ENCODE measurements around the gene TXK.

TXK gene

DNA sequence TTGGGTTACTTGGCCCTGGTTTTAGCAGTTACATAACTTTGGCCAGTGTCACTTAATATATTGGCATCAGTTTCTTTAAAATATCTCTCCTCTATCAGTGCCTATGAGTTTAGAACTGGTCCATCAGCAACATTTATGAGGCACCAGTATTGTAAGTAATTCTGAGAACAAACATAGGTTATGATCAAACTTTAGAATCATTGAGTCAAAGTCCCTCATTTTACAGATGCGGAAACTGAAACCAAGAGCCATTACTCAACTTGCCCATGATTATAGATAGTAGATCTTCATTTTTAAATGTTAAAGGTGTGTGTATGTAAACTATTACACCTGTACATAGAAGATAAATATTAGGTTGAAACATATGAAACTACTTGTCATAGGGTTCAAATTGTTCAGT, 113.0 kb downstream of the TXK start:
- H2AFZ ChIP-seq = no peak overlapping the region
- H3K27ac ChIP-seq = no peak overlapping the region
- H3K4me1 ChIP-seq = no peaks in the 10 kb centered on the region
- no peaks in the 10 kb centered on the region for H3K27me3 ChIP-seq (ENCODE audit: control insufficient read depth, insufficient read depth, low read length)
- no peaks in the 10 kb centered on the region for H3K36me3 ChIP-seq (ENCODE audit: control insufficient read depth, insufficient read depth, low read length)
- TF ChIP-seq, protein P1, sequence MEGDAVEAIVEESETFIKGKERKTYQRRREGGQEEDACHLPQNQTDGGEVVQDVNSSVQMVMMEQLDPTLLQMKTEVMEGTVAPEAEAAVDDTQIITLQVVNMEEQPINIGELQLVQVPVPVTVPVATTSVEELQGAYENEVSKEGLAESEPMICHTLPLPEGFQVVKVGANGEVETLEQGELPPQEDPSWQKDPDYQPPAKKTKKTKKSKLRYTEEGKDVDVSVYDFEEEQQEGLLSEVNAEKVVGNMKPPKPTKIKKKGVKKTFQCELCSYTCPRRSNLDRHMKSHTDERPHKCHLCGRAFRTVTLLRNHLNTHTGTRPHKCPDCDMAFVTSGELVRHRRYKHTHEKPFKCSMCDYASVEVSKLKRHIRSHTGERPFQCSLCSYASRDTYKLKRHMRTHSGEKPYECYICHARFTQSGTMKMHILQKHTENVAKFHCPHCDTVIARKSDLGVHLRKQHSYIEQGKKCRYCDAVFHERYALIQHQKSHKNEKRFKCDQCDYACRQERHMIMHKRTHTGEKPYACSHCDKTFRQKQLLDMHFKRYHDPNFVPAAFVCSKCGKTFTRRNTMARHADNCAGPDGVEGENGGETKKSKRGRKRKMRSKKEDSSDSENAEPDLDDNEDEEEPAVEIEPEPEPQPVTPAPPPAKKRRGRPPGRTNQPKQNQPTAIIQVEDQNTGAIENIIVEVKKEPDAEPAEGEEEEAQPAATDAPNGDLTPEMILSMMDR (IDR thresholded peaks at IDR 0.05) = no peak
- no peaks in the 10 kb centered on the region for H3K9me3 ChIP-seq (ENCODE audit: control insufficient read depth, low read length)
- no peak overlapping the region for H3K4me2 ChIP-seq (ENCODE audit: low read length)
- H3K79me2 ChIP-seq = no peaks in the 10 kb centered on the region
- no peak overlapping the region for H3K4me3 ChIP-seq (ENCODE audit: low read depth, low read length)
- H3K9ac ChIP-seq = no peak overlapping the region

DNA sequence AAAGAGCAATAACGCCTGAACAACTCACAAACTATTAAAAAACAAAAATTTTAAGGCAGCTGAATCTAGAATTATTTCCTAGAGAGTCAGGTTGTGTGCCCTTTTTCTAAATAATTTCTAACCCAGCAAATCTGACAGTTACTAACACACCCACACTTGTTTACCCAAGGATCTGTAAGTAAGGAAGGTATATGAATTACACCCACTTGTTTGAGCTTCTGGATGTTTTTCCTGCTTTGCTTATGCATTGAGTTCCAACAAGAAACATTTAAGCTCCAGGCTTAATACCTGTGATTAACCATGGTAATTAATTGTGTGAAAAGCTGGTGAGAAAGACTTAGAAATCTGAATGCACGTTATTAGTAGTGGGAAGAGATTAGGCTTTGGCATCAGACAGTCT, 115.9 kb downstream of the TXK start:
- Histone ChIP-seq H3K27ac (no peak overlapping the region), H3K4me2 (ENCODE audit: low read length) (no peak overlapping the region), H3K79me2 (no peaks in the 10 kb centered on the region), H3K27me3 (ENCODE audit: control insufficient read depth, insufficient read depth, low read length) (no peaks in the 10 kb centered on the region), H3K9ac (no peak overlapping the region), H3K4me1 (peaks cover under 1% of the 10 kb centered on the region), H2AFZ (no peak overlapping the region), H3K36me3 (ENCODE audit: control insufficient read depth, insufficient read depth, low read length) (no peaks in the 10 kb centered on the region), H3K9me3 (ENCODE audit: control insufficient read depth, low read length) (no peaks in the 10 kb centered on the region), H3K4me3 (ENCODE audit: low read depth, low read length) (no peak overlapping the region)
- TF ChIP-seq, protein P1 (IDR thresholded peaks at IDR 0.05) = no peak

DNA sequence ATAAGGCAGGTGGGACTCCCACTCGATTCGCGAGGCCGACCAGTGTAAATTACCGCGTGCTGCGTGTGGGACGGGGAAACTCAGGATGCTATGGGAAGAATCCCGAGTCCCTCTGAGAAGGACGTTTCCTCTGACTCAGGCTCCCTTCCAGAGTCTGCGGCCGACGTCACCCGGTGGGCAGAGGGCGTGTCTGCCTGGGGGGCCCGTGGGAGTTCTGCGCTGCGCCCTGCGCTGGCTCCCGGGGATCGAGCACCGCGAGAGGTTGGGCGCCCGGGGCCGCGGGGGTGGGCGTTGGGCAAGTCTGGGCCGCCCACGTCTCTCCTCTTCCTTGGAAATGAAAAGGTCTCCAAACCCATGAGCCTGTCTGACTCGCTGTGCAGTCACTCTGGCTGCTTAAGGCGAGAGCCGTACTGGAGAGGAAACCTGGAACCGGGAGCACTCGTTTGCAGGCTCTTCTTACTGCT, 116.9 kb downstream of the TXK start:
- peak overlapping the region; percentile 19 for H3K9ac ChIP-seq

More for the DNA sequence above, 116.9 kb downstream of the TXK start:
- Histone ChIP-seq H3K27ac (peak overlapping the region; percentile 80), H3K27me3 (ENCODE audit: control insufficient read depth, insufficient read depth, low read length) (no peaks in the 10 kb centered on the region), H3K36me3 (ENCODE audit: control insufficient read depth, insufficient read depth, low read length) (no peaks in the 10 kb centered on the region), H3K4me2 (ENCODE audit: low read length) (peak overlapping the region; percentile 69), H3K79me2 (no peaks in the 10 kb centered on the region), H3K9me3 (ENCODE audit: control insufficient read depth, low read length) (no peaks in the 10 kb centered on the region), H2AFZ (peak overlapping the region; percentile 85), H3K4me1 (peaks cover 5% of the 10 kb centered on the region), H3K4me3 (ENCODE audit: low read depth, low read length) (peak overlapping the region; percentile 76)
- TF ChIP-seq, protein P1 (IDR thresholded peaks at IDR 0.05) = no peak

Data from parathyroid adenoma (tissue), 2 donors.